Right lobe of liver (tissue), 4 donors: ENCODE data around the gene EIF6.

Experiments used
- POLR2A ChIP-seq: fragments of 450-650 bp; IDR thresholded peaks from one replicate; pipeline ENCODE4 v1.6.1; 2017; ENCODE audit warnings: antibody characterized with exemption, mild to moderate bottlenecking
- TF ChIP-seq, protein P1 (sequence below), 4 donors: fragments of 200-600 bp in 3 of 4; fragments of 450-650 bp in 1 of 4; IDR thresholded peaks; one replicate each; pipeline versions ENCODE4 v1.5.1 to v1.8.0; 2016 to 2022; ENCODE audit warnings: antibody characterized with exemption in 4 of 4, mild to moderate bottlenecking in 2 of 4
- donor health status: DM: no; HTN: no; CAD: no.
- donor health status: DM: no; HTN: no; CAD: no.
- donor health status: DM: no; HTN: yes; CAD: no.

DNA sequence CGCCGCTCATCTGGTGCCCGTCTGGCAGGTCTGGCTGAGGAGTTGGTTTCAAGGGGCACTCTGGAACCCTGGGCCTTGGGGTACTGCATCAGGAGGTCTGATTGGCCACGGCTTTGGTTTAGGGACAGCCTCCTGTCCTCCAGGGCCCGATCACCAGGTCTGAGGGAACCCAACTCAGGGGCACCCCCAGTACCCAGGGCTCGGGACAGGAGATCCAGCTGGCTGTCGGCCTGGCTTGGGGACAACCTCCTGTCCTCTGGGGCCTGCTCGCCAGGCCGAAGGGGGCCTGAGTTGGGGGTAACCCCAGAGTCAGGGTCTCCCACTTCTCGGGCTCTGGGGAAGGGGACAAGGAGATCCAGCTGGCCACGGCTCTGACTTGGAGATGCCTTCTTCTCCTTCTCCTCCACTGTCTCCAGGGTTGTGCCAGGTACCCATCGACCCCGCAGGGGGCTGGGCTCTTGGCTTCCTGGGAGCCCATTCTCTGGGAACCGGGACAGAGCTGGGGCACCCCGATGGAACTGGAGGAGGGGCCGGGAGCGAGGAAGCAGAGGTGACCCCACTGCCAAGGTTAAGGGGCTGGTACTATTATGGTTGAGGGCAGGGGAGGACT is 2.4 kb upstream of the EIF6 start:
- TF ChIP-seq, protein P1, sequence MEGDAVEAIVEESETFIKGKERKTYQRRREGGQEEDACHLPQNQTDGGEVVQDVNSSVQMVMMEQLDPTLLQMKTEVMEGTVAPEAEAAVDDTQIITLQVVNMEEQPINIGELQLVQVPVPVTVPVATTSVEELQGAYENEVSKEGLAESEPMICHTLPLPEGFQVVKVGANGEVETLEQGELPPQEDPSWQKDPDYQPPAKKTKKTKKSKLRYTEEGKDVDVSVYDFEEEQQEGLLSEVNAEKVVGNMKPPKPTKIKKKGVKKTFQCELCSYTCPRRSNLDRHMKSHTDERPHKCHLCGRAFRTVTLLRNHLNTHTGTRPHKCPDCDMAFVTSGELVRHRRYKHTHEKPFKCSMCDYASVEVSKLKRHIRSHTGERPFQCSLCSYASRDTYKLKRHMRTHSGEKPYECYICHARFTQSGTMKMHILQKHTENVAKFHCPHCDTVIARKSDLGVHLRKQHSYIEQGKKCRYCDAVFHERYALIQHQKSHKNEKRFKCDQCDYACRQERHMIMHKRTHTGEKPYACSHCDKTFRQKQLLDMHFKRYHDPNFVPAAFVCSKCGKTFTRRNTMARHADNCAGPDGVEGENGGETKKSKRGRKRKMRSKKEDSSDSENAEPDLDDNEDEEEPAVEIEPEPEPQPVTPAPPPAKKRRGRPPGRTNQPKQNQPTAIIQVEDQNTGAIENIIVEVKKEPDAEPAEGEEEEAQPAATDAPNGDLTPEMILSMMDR (IDR thresholded peaks at IDR 0.05), result no peak
- no peak for TF ChIP-seq POLR2A
